Psoas muscle (tissue), 8 donors: Measurements from ENCODE around the gene FIG4. TPM values are rescaled to one million over a fixed set of nuclear protein-coding genes. Genes with fewer than 3 reads are reported as not detected.

Source experiments
- ATAC-seq, 4 donors: fragments of 200-7000 bp; cut with Tn5 transposase; one replicate each; pipeline ENCODE4 v1.9.1; 2020; ENCODE audit warnings: moderate library complexity in 3 of 4, mild to moderate bottlenecking in 2 of 4
- DNase-seq, 2 donors: peaks; one replicate each; pipeline ENCODE4 v3.0.0-alpha.2; 2020
- H3K27ac ChIP-seq: fragments of 200-600 bp; one replicate; pipeline ENCODE4 v1.8.0; 2022
- H3K27me3 ChIP-seq, 3 donors: fragments of 200-600 bp in 1 of 3; one replicate each; pipeline versions ENCODE4 v1.6.1 to v1.8.0; 2013 to 2022; ENCODE audit warnings: low read length in 2 of 3, mild to moderate bottlenecking in 2 of 3, moderate library complexity in 1 of 3; ENCODE audit not compliant: insufficient read depth in 3 of 3
- H3K36me3 ChIP-seq, 2 donors: fragments of 200-600 bp in 1 of 2; one replicate each; pipeline versions ENCODE4 v1.6.1 to v1.8.0; 2013 to 2022; ENCODE audit warnings: low read depth in 1 of 2, mild to moderate bottlenecking in 1 of 2, moderate library complexity in 1 of 2; ENCODE audit not compliant: insufficient read depth in 1 of 2
- H3K4me1 ChIP-seq: fragments of 200-600 bp; one replicate; pipeline ENCODE4 v1.8.0; 2022
- H3K4me3 ChIP-seq: fragments of 200-600 bp; one replicate; pipeline ENCODE4 v1.8.0; 2022; ENCODE audit warnings: mild to moderate bottlenecking
- H3K9me3 ChIP-seq: fragments of 200-600 bp; one replicate; pipeline ENCODE4 v1.8.0; 2022
- CTCF ChIP-seq: fragments of 200-600 bp; IDR thresholded peaks from one replicate; pipeline ENCODE4 v1.8.0; 2022; ENCODE audit warnings: antibody characterized with exemption
- WGBS, 3 donors: extraction: QIAGEN DNeasy Blood & Tissue Kit; methylation state at CpG; one replicate each; pipeline versions ENCODE4 v1.1.6 to v1.1.7; 2013; 5-methylcytosine and 5-hydroxymethylcytosine counted together
- intact Hi-C, 2 donors: fragments of 100-400 bp; cut with DNase I; formaldehyde crosslinking; loops; one replicate each; pipeline versions ENCODE4 v1.11.0 to v1.14.2; 2022
- polyA plus RNA-seq, 3 donors: library from polyadenylated mRNA; stranded (reverse); fragments of 200-250 nt; gene quantifications; one replicate each; pipeline ENCODE4 v1.2.3, GENCODE V29; 2013
- total RNA-seq, 4 donors: library from RNA; stranded (reverse); fragmentation: NEBNext Ultra II Directional in 2 of 4; extraction: Animal tissue kit (Norgen Biotek cat#: 25700) in 2 of 4; gene quantifications; one replicate each; pipeline versions ENCODE4 v1.2.1 to v1.2.4, GENCODE V29; 2021 to 2023
- donor health status: healthy with polysubstance abuse.
- donor health status: DM: no; HTN: no; CAD: no; lungs with moderate emphysema.
- donor health status: Bipolar disorder and iron deficiency.
- donor health status: healthy.
- donor health status: DM: yes; HTN: yes; CAD: no.
- donor health status: DM: no; HTN: no; CAD: no.
- donor health status: DM: no; HTN: no; CAD: no.
- donor health status: DM: yes; HTN: yes; CAD: no.

FIG4 gene
- total and polyA plus RNA-seq, 7 donors, result 5.8 to 12.5 (median 8.6) TPM

DNA sequence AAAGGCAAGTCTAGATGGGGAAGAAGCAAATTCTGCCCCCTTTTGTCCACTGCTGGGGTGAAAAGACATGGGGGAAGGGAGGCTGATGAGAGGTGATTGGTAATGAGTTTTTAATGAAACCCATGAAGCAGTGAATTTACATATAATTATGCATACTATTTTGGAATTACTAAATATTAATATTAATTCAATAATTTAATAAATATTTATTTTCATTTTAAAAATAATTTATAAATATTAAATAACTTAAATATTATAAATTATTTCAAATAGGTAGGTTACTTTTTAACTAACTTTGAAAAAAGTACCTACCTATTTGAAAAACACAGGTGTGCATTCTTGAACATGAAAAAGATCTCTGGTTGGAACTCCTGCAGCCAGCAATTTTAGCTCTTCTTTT is 148.9 kb downstream of the FIG4 start:
- TF ChIP-seq CTCF, result no peak
- Histone ChIP-seq H3K36me3 (no peaks in the 10 kb centered on the region), H3K9me3 (no peaks in the 10 kb centered on the region), H3K4me1 (no peaks in the 10 kb centered on the region), H3K4me3 (no peak overlapping the region), H3K27ac (no peak overlapping the region), H3K27me3 (no peaks in the 10 kb centered on the region)
- DNase-seq, result no peak
- ATAC-seq, result no peak
- intact Hi-C loops, result no loop called here

- no peaks in the 10 kb centered on the region for H3K9me3 ChIP-seq
- no peak for TF ChIP-seq CTCF
- DNase-seq (no peak), ATAC-seq (no peak)
- no peaks in the 10 kb centered on the region for H3K27me3 ChIP-seq
- H3K27ac ChIP-seq, result no peak overlapping the region
- H3K4me1 ChIP-seq, result no peaks in the 10 kb centered on the region
- H3K4me3 ChIP-seq, result no peak overlapping the region
- intact Hi-C loops, result no loop called here
- WGBS, 3 donors, result 83 to 93% (median 89%) methylated on average over 5 of the region's 5 CpGs
- H3K36me3 ChIP-seq, result no peaks in the 10 kb centered on the region
These were observed 149.7 kb downstream of the FIG4 start for GRCh38 chr6:109840796-109841195.

DNA sequence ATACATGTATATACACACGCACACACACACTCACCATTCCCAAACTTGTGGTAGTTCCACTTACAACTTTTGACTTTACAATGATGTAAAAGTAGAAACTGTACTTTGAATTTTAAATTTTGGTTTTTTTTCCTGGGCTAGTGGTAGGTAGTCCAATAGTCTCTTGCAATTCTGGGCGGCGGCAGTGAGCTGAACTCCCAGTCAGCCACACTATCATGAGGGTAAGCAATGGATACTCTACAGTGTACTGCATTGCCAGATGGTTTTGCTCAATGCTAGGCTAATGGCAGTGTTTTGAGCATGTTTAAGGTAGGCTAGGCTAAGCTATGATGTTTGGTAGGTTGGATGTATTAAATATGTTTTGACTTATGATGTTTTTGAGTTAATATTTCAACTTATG is 150.8 kb downstream of the FIG4 start:
- intact Hi-C loops, result no loop called here
- no peak for TF ChIP-seq CTCF
- no peak for ATAC-seq
- DNase-seq, result no peak
- Histone ChIP-seq H3K9me3 (no peaks in the 10 kb centered on the region), H3K4me1 (no peaks in the 10 kb centered on the region), H3K27ac (no peak overlapping the region), H3K27me3 (no peaks in the 10 kb centered on the region), H3K4me3 (no peak overlapping the region), H3K36me3 (no peaks in the 10 kb centered on the region)
- WGBS, 3 donors, result 96 to 99% (median 96%) methylated on average over 3 of the region's 3 CpGs

- Histone ChIP-seq H3K36me3 (no peaks in the 10 kb centered on the region), H3K4me3 (no peak overlapping the region), H3K9me3 (no peaks in the 10 kb centered on the region), H3K4me1 (no peaks in the 10 kb centered on the region), H3K27ac (no peak overlapping the region), H3K27me3 (no peaks in the 10 kb centered on the region)
- no peak for TF ChIP-seq CTCF
- DNase-seq (no peak), ATAC-seq (no peak)
- 90 to 92% (median 90%) methylated on average over 4 of the region's 4 CpGs for WGBS, 3 donors
- intact Hi-C loops, result no loop called here
These were observed 161.6 kb downstream of the FIG4 start for GRCh38 chr6:109852713-109853112.

- intact Hi-C loops, result no loop called here
- no peak for TF ChIP-seq CTCF
- no peak overlapping the region for H3K4me3 ChIP-seq
- H3K27ac ChIP-seq, result no peak overlapping the region
- ATAC-seq (no peak), DNase-seq (no peak)
- 64 to 85% (median 70%) methylated on average over 1 of the region's 1 CpG for WGBS, 3 donors
- no peaks in the 10 kb centered on the region for H3K9me3 ChIP-seq
- no peaks in the 10 kb centered on the region for H3K4me1 ChIP-seq
- H3K27me3 ChIP-seq, result no peaks in the 10 kb centered on the region
- H3K36me3 ChIP-seq, result no peaks in the 10 kb centered on the region
These were observed 162.3 kb downstream of the FIG4 start for GRCh38 chr6:109853426-109853825.
